ENCODE results near the gene PTPRK.

The PTPRK gene

DNA sequence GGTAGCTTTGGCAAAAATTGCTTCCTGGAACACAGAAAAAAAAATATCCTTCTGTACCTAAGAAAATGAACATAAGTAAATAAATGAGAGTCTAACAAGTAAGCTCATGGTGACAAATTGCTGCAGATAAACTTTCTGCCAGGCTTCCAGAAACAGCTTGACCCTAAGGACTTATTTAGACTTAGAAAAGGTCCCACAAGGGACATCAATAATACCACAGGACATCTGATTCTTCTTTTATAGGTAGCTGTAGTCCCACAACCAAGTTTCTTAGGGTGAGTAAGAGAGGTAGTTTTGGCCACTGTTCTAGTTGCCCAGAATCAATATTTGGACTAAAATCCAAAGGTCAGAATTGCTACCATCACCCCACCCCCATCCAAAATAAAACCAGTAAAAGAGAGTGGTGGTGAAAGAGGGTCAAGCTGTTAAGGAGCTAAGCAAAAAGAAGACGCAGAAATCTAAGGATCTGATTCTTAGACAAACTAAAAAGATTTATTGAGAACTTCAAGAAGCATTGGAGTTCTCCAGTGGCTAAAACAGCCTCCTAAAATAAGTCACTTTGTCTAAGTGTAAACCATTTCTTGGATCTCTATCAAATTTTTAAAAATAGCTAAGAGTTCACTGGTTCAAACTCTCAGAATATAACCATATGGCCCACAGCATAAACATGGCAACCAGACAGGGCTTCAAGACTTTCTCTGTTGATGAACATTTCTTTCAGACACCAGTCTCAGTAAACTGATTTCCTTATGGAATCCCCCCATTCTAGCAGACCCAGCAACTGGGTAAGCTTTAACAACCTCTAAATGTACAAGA is 180.6 kb downstream of the PTPRK start:
- no peak for DNase-seq

DNA sequence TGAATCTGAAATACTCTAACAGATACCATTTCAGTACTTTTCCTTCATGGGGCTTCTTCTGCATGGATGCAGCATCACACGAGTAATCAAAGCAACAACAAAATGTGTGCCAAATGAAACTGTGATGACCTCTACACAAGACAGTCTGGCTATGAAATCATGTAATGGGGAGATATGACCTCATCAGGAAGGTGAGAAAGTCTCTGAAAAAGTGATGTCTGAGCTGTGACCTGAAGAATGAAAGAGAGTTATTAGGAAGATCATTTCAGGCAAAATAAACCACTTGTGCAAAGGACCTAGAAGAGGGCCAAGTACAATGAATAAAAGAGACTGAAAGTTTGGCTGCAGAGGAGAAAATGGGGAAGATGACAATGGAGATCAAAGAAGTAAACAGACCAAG is 182.8 kb downstream of the PTPRK start:
- DNase-seq, result no peak

DNA sequence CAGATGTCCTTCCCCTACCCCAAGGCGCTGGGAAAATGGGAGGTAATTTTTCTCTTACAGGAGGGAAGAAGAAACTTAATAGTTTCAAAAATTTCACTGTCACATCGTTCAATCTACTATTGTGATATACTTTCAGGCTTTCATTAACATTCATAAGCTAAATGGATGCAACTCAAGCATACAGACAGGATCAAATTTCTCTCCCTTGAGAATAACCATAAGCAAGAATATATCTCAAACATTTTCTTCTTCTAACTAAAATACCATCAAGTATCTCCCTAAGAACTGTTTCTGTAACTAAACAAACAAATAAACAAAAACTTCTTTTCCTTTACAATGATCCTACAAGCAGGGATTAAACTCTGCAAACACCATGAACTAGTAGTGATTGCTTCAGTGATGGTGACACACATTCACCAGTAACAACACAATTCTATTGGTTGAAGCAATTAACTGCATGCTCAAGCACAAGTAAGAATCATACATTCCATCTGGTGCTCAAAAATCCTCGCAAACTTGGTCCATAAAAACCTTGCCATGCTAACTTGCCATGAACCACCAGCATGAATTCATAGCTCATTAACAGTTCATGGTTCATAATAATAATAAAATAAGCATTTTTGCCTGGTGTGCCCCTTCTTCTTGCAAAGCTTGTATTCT is 183.8 kb downstream of the PTPRK start:
- DNase-seq, result no peak

DNA sequence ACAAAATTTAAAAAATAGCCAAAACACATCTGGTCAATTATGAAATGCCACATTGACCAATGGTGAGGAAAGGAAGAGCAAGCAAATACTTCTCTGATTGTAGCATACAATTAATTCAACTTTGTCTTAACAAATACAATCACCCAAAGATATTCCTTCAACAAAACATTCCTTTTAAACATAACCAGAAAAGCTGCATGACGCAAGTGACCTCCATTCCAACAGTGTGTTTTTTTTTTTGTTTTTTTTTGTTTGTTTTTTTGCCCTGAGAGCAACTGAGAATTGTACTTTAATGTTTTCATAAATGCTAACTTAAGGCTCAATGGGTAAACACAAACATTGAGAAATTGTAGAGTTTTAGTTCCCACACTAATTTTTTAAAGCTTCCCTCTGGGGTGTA is 184.4 kb downstream of the PTPRK start:
- no peak for DNase-seq

DNA sequence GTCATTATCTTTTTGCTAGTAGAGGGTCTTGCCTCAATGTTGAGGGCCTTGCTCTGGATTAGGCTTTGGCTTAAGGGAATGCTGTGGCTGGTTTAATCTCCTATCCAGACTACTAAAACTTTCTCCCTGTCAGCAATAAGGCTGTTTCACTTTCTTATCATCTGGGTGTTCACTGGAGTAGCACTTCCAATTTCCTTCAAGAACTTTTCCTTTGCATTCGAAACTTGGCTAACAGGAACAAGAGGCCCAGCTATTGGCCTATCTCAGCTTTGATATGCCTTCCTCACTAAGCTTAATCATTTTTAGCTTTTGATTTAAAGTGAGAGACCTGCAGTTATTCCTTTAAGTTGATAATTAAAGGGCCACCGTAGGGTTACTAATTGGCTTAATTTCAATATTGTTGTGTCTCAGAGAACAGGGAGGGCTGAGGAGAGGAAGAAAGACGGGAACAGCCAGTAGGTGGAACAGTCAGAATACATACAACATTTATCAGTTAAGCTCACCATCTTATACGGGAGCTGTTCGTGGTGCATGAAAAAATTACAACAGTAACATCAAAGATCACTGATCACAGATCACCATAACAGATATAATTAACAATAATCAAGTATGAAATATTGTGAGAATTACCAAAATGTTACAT is 186.7 kb downstream of the PTPRK start:
- DNase-seq, result no peak

DNA sequence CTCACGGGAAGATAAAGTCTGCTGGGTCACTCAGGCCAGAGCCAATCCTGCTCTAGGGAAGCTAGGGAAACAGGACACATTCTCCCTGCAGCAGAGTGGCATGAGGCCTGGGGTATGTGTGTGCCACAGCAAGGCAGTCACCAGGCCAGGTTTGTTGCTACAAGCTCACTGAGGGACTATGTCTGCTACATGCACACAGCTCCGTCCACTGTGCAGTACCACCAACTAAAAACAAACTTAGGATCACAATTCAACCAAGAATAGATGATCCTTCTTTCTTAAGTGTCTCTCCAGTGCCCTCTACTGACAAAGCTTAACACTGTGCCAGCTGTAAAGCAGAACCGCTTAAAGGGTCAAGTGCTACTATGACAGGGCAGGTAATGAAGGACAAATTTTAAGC is 192.5 kb downstream of the PTPRK start:
- DNase-seq, result peak; percentile 36

DNA sequence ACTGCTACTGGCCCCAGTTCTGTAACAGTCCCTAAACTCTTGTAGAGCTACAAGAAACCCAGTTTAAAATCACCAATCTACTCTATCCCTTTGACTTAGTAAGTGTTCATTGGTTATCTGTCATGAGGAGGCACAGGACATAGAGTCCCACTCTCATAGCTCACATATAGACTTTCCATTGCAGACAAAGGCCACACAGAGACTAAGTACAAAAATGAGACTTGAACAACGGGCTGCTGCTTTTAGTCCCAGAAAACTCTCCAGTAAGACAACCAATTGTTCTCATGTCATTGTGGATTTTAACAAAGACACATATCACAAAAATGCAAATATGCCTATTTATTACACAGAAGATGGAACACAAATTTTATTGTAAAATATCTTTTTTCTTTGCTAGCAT is 197.4 kb downstream of the PTPRK start:
- DNase-seq, result no peak

DNA sequence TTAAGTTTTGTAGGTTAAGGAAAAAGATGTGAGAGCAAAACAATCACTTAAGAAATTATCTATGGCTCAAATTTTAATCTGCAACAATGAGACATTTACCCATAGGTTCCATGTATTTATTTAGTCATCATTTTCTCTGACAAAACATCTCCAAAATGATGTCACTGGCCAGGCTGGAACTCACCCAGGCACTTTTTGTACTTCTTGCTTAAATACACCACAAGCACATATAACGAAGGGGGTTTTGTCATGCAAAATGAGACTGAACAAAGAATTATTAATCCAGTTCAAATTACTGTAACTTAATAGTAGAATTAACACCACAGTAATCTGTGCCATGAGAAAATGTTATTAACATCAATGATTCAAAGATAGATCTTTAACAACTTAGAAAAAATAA is 200.5 kb downstream of the PTPRK start:
- DNase-seq, result no peak

DNA sequence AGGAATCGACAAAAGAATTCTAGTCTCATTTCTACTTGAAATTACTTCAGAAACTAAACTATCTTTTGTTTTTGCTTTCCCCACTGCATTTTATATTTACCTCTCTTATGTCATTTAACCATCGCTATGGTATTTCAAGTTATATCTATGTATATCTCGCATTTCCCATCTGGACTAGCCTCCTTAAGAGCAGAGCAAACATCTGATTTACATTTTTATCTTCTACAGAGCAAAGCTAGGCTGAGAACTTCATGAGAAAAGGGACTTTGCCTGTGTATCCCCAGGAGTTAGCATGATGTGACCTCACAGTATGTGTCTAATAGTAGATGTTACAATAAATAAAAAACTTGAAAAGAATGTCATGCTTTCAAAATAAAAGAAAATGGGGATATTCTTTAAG is 201.2 kb downstream of the PTPRK start:
- no peak for DNase-seq

DNA sequence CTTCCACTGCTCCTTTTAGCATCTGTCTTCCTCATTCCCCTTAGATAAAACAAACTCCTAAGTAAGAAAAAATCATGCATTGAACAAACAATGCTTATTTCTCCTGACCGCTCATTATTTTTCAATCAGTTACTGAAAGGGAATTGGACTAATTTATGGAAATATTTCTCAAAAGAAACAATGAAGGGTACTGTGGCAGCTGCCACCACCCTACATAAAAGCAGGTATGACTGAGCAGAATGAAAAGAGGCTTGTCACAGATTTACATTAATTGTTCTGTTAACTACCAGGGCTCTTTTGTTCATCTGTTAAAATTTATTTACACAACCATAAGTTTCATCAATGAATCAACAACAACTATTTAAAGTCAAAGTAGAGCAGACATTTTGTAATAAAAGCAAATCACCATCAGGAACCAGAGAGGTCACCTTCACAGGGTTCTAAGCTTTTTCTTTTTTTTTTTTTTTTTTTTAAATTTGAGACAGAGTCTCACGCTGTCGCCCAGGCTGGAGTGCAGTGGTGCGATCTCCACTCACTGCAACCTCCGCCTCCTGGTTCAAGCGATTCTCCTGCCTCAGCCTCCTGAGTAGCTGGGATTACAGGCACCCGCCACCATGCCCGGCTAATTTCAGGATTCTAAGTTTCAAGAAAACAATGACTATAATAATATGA is 204.0 kb downstream of the PTPRK start:
- no peak for DNase-seq

DNA sequence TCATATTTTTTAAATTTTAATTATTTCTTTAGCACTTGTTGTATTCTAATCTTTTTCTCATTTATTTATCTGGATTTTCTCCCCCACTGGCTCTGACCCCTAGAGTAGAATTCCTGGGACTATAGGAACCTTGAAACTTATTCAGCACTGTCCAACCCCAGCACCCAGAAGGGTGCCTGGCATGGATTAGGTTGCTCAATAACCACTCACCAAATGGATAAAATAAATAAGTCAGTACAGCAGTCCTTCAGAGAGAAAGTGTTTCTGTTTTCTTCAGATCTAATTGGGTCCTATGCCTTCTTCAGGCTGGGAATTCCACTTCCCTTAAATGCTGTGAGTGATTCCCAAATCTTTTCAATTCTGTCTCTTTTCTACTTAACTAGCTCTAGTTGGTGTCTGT is 206.2 kb downstream of the PTPRK start:
- DNase-seq, result no peak

DNA sequence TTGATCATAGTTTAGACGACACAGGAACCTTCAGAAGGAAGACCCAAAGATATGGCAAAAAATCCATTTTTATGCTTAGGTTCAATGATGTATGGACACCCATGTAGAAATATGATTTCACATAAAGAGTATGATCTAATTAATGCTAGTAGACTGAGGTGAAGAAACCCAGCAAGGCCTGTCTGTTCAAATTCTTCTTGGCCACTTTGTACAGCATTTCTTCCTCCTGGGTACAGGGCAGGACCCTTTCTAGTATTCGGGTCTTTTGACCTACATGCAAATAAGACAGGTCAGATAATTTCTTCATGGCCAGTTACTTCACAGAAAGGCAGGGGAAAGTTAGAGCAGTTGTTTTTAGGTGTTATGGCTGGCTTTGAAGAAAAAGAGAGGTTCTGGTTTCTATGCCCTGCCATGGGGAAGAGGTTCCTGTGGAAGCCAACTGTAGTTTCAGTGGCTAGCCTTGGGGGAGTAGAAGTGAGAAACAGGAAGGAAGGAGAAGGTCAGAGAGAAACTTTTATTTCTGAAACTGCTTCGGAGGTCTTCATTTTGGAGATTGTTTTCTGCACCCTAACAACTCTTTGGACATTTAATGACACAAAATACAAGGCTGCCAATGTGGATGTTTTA is 208.3 kb downstream of the PTPRK start:
- no peak for DNase-seq

DNA sequence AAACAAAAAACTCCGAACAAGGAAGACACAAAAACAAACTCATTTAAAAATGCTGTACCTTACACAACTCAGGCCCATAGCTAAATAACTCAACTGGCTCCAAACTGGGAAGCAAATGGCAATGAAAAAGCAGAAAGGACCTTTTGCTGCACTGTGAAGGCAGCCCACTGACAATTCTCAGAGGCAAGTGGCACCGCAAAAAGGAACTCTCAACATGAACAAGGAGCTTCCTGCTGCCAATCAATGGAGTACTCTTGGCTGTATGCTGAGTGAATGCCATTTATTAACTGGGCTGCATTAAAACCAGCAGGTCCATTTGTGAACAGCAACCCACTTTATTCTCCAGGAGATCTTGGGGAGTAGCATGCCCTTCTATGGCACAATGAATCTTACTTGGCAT is 209.9 kb downstream of the PTPRK start:
- DNase-seq, result no peak

DNA sequence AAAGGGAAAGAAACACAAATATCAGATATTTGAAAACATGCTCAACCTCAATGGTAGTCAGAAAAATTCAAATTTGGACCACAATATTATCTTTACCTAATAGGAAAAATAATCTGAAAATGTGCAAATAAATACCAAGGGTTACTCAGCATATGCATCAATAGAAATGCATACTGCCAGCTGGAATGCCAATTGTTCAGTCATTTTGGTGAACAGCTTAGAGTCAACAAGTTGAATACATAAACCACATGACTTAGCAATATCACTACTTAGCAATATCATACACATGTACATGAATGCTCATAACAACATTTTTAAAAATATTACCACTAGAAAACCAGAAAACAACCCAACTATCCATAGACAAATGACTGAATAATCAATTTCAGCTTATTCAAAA is 212.7 kb downstream of the PTPRK start:
- no peak for DNase-seq

DNA sequence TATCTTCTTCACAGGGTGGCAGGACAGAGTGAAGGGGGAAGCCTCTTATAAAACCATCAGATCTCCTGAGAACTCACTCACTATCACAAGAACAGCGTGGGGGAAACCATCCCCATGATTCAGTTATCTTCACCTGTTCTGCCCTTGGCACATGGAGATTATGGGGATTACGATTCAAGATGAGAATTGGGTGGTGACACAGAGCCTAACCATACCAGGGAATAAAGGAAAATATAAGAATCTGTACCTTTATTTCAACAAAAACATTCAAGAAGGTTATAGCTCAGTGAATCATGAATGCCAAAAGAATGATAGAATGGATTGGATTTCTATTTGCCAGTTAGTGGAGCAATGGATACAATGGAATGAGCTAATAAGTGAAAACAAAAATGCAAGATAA is 214.4 kb downstream of the PTPRK start:
- no peak for DNase-seq

DNA sequence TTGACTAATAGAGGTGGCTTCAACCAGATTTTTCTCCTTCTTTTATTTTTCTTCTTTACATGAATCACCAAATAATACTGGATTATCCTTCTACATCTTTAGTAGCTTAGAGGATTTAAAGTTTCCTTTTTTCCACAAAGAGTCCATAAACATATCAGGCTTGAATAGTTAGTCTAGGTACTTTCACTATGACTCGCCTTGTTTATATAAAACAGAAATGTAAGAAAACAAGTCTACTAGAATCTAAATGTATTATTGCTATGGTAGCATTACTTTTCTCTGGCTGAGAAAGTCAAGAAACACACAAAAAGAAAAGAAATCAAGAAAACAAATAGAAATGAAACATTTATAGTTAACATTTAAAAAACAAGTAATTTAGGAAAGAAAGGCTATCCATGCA is 215.2 kb downstream of the PTPRK start:
- DNase-seq, result no peak

DNA sequence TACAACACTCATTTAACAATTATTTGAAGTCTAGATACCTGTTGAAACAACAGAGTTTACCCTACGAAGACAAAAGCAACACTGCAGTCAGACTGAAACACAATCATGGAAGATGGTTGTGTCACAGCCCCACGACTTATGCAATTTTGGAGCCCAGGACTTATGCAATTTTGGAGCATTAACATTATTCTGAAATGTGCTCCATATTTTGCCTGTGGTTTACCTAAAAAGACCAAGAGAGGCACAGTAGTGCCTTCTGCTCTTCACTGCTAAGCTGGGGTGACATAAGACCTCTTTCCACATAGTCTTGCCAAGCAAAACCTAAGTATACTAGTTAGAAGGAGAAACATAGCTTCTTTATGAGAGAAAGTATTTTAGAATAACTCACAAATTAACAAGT is 216.5 kb downstream of the PTPRK start:
- DNase-seq, result no peak

DNA sequence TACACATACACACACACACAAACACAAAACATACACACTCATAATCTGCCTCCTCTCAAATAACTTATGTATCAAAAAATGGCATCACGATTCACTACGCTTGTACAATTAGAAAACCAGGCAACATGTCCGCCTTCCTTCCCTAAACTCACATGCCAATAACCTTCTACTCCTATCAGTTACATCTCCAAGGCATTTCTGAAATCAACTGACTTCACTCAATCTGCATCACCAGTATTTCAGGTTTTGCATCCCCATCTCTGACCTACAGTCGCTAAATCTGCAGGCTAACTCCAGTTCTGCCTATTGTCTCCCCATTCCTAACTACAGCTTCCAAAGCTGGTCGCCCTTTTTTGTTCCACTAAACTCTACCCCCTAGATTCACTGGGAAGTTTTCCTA is 217.5 kb downstream of the PTPRK start:
- no peak for DNase-seq

DNA sequence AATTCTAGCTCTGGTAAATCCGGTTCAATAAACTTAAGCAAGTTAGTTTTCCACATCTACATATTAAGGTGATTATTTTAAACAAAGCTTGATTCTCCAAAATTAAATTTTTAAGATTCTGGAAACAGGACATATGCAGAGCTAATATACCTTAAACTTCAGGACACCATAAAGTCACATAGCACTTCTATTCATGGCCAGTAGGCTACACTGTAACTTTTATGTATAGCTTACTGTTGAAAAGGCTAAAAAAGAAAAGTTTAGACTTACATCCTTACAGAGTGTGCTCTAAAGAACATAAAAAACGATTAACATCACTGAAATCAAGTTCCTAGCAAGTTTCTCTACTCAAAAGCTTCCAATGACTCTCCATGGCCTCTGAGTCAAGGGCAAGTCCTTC is 224.7 kb downstream of the PTPRK start:
- no peak for DNase-seq

DNA sequence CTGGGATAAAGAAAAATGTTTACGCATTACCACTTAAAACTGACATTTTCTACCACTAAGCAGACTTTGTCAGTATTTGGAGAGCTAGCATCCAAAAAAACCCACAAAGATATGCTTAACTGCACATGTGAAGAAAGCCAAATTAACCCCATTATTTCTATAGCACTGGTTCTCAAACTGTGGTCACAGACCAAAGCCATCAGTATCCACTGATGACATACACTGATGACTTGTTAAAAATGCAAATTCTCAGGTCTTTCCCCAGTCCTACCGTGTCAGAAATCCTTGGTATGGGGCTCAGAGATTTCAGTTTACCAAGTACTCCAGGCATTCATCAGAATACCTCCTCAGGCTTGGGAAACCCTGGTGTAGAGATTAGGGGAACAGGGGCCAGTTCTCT is 230.2 kb downstream of the PTPRK start:
- DNase-seq, result no peak

DNA sequence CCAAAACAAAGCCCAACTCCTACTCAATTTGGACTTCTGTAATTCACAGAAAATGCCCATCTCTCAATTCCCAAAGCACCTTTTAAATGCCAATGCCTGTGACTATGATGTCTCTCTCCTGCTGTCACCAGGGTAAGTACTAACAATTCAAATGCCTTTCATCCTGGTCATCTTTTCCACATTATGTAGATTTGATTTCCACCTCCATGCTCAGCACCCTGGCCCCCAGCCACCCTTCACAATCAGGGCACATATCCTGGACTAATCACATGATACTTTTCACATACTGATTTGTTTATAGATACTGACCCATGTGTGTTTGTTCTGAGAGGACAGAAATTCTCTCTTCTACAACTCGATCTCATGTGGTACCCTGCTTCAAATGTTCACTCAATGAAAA is 236.3 kb downstream of the PTPRK start:
- no peak for DNase-seq

DNA sequence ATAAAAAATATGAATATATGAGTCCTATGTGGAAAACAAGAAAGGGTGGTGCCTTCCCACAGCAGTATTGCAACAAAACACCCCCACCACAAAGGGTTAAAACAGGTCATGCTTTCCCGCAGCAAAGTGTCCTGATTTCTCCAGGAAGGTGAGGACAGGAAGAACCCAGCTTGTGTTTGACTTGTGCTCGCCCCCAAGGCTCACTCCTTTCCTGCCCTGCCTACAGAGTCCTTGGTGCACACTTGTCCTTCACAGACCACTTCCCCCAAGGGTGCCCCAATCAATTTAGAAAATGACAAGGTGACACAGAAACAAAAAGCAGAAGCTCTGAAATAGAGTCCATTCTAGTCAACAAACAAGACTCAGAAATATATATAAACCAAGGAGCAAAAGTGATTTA is 237.4 kb downstream of the PTPRK start:
- DNase-seq, result no peak

DNA sequence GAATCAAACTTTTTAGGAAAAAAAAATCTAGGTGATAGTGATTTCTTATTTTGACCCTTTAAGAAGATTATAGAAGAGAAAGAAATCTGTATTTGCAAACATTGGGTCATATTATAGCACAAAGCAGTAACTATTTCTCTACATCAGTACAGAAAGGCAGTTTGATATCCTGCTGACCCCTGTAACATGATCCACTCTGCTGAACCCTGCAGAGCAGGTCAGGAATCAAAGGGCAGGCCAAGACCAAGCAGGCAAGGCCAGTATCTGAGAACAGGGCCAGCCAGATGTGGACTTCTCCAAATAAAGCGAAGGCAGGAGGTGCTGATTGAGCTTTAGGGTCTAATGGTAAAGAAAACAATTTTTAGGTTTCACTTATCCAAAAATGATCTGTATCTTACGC is 239.4 kb downstream of the PTPRK start:
- no peak for DNase-seq

All from stimulated activated CD4-positive, alpha-beta T cell treated with anti-CD3 and anti-CD28 coated beads, Interleukin-4, amount 100 ng/mL, for 24 hours (primary cell).